Gastroesophageal sphincter (tissue), 3 donors: ENCODE data around the gene MXD3.

Experiments
- EP300 ChIP-seq: sonication (generic); formaldehyde crosslinking; IDR thresholded peaks from one replicate; pipeline ENCODE4 v1.6.1; 2017; ENCODE audit warnings: antibody characterized with exemption, mild to moderate bottlenecking
- POLR2A ChIP-seq, 2 donors: fragments of 450-650 bp; IDR thresholded peaks; one replicate each; pipeline ENCODE4 v1.6.1; 2017; ENCODE audit warnings: antibody characterized with exemption in 2 of 2, mild to moderate bottlenecking in 2 of 2, moderate library complexity in 1 of 2
- POLR2AphosphoS5 ChIP-seq: sonication (generic); formaldehyde crosslinking; IDR thresholded peaks from one replicate; pipeline ENCODE4 v1.6.1; 2017; ENCODE audit warnings: antibody characterized with exemption
- TF ChIP-seq, protein P1 (sequence below), 4 experiments: fragments of 200-600 bp in 2 of 4; fragments of 450-650 bp in 2 of 4; sonication (generic) in 1 of 4; IDR thresholded peaks; one replicate each; pipeline ENCODE4 v1.5.1; 2017 to 2019; ENCODE audit warnings: antibody characterized with exemption in 4 of 4, mild to moderate bottlenecking in 2 of 4, moderate library complexity in 2 of 4

DNA sequence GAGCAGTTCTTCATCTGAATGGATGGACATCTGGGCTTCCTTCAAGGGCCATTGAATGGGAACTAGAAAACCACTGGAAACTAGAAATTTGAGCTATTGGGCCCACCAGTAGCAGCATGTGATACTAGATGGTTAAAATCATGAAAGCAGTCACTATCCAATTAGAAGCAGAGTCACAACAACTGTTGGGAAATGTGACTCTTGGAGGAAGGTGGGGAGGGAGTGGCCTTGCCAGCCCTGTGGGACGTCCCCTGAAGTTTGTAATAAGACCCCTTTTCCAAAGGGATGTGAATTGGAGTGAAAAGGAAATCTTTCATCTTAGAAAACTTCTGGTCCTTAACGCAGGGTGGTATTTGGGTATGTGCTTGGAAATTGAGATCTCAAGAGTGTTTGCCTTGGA is 13.8 kb downstream of the MXD3 start:
- TF ChIP-seq, protein P1, sequence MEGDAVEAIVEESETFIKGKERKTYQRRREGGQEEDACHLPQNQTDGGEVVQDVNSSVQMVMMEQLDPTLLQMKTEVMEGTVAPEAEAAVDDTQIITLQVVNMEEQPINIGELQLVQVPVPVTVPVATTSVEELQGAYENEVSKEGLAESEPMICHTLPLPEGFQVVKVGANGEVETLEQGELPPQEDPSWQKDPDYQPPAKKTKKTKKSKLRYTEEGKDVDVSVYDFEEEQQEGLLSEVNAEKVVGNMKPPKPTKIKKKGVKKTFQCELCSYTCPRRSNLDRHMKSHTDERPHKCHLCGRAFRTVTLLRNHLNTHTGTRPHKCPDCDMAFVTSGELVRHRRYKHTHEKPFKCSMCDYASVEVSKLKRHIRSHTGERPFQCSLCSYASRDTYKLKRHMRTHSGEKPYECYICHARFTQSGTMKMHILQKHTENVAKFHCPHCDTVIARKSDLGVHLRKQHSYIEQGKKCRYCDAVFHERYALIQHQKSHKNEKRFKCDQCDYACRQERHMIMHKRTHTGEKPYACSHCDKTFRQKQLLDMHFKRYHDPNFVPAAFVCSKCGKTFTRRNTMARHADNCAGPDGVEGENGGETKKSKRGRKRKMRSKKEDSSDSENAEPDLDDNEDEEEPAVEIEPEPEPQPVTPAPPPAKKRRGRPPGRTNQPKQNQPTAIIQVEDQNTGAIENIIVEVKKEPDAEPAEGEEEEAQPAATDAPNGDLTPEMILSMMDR (IDR thresholded peaks at IDR 0.05) = no peak
- no peak for TF ChIP-seq POLR2A (IDR thresholded peaks at IDR 0.05)
- TF ChIP-seq EP300 = no peak
- no peak for TF ChIP-seq POLR2AphosphoS5
